ENCODE data around the gene PPP1R2.

PPP1R2 gene

GRCh38 chr3:195542698-195543499 is at the start of gene PPP1R2:
Gene PPP1R2 (minus strand): TSS chr3:195543325. CDS start chr3:195543025, 300 bp downstream.
- TF ChIP-seq GATA2 (IDR thresholded peaks at IDR 0.05; ENCODE audit: low read depth, low read length) (no peak), GATA3 (IDR thresholded peaks at IDR 0.05; ENCODE audit: low read depth, low read length) (no peak)

- no peak for TF ChIP-seq GATA3 (IDR thresholded peaks at IDR 0.05; ENCODE audit: low read depth, low read length)
- TF ChIP-seq GATA2 (IDR thresholded peaks at IDR 0.05; ENCODE audit: low read depth, low read length): no peak
Observed at GRCh38 chr3:195591852-195592251, 48.7 kb upstream of the PPP1R2 start.

- no peak for TF ChIP-seq GATA2 (IDR thresholded peaks at IDR 0.05; ENCODE audit: low read depth, low read length)
- TF ChIP-seq GATA3 (IDR thresholded peaks at IDR 0.05; ENCODE audit: low read depth, low read length): no peak
Observed at GRCh38 chr3:195591220-195591619, 48.1 kb upstream of the PPP1R2 start.

GRCh38 chr3:195587824-195588223 is 44.7 kb upstream of the PPP1R2 start:
- no peak for TF ChIP-seq GATA3 (IDR thresholded peaks at IDR 0.05; ENCODE audit: low read depth, low read length)
- no peak for TF ChIP-seq GATA2 (IDR thresholded peaks at IDR 0.05; ENCODE audit: low read depth, low read length)

- no peak for TF ChIP-seq GATA3 (IDR thresholded peaks at IDR 0.05; ENCODE audit: low read depth, low read length)
- TF ChIP-seq GATA2 (IDR thresholded peaks at IDR 0.05; ENCODE audit: low read depth, low read length): no peak
Observed at GRCh38 chr3:195587406-195587805, 44.3 kb upstream of the PPP1R2 start.

GRCh38 chr3:195584543-195584870 is 41.4 kb upstream of the PPP1R2 start:
- TF ChIP-seq GATA3 (IDR thresholded peaks at IDR 0.05; ENCODE audit: low read depth, low read length) (no peak), GATA2 (IDR thresholded peaks at IDR 0.05; ENCODE audit: low read depth, low read length) (no peak)

- TF ChIP-seq GATA2 (IDR thresholded peaks at IDR 0.05; ENCODE audit: low read depth, low read length): no peak
- no peak for TF ChIP-seq GATA3 (IDR thresholded peaks at IDR 0.05; ENCODE audit: low read depth, low read length)
Observed at GRCh38 chr3:195583831-195584542, 40.9 kb upstream of the PPP1R2 start, which contains the start of gene APOD. Gene APOD (minus strand): TSS chr3:195583940. CDS start chr3:195579461, 4,479 bp downstream.

- TF ChIP-seq GATA3 (IDR thresholded peaks at IDR 0.05; ENCODE audit: low read depth, low read length) (no peak), GATA2 (IDR thresholded peaks at IDR 0.05; ENCODE audit: low read depth, low read length) (no peak)
Observed at GRCh38 chr3:195582947-195583346, 39.8 kb upstream of the PPP1R2 start.

GRCh38 chr3:195580744-195581443 is 37.8 kb upstream of the PPP1R2 start:
- no peak for TF ChIP-seq GATA2 (IDR thresholded peaks at IDR 0.05; ENCODE audit: low read depth, low read length)
- TF ChIP-seq GATA3 (IDR thresholded peaks at IDR 0.05; ENCODE audit: low read depth, low read length): no peak

- TF ChIP-seq GATA3 (IDR thresholded peaks at IDR 0.05; ENCODE audit: low read depth, low read length): no peak
- TF ChIP-seq GATA2 (IDR thresholded peaks at IDR 0.05; ENCODE audit: low read depth, low read length): no peak
Observed at GRCh38 chr3:195579281-195579680, 36.2 kb upstream of the PPP1R2 start.

- TF ChIP-seq GATA2 (IDR thresholded peaks at IDR 0.05; ENCODE audit: low read depth, low read length) (no peak), GATA3 (IDR thresholded peaks at IDR 0.05; ENCODE audit: low read depth, low read length) (no peak)
Observed at GRCh38 chr3:195578565-195578964, 35.4 kb upstream of the PPP1R2 start.

GRCh38 chr3:195577645-195578177 is 34.6 kb upstream of the PPP1R2 start:
- TF ChIP-seq GATA3 (IDR thresholded peaks at IDR 0.05; ENCODE audit: low read depth, low read length): no peak
- no peak for TF ChIP-seq GATA2 (IDR thresholded peaks at IDR 0.05; ENCODE audit: low read depth, low read length)

GRCh38 chr3:195574497-195575304 is 31.6 kb upstream of the PPP1R2 start:
- TF ChIP-seq GATA3 (IDR thresholded peaks at IDR 0.05; ENCODE audit: low read depth, low read length) (no peak), GATA2 (IDR thresholded peaks at IDR 0.05; ENCODE audit: low read depth, low read length) (no peak)

Measured in SH-SY5Y (cell line).